Omental fat pad (tissue), 4 donors: ENCODE results near the gene MYDGF. TPM values are rescaled to one million over a fixed set of nuclear protein-coding genes. Genes with fewer than 3 reads are reported as not detected.

Experiments
- ATAC-seq: fragments of 150-250 bp; one replicate; pipeline ENCODE4 v1.9.1; 2016; ENCODE audit warnings: mild to moderate bottlenecking, moderate library complexity; ENCODE audit not compliant: low FRiP score
- DNase-seq: peaks from one replicate; pipeline ENCODE4 v3.0.0-alpha.2; 2019; ENCODE audit warnings: low spot score
- total RNA-seq, 4 donors: library from RNA; depleted of rRNA; stranded (reverse); fragments of >200 nt; gene quantifications; one replicate each; pipeline ENCODE4 v1.1.0, GENCODE V29; 2016
- TF ChIP-seq, protein P1 (sequence below), 3 donors: fragments of 450-650 bp; IDR thresholded peaks; one replicate each; pipeline ENCODE4 v1.5.1; 2016 to 2017; ENCODE audit warnings: antibody characterized with exemption in 3 of 3, mild to moderate bottlenecking in 3 of 3, moderate library complexity in 2 of 3

The MYDGF gene
- total RNA-seq, 4 donors from 2014 or later = 25.7 to 59.2 (median 51.6) TPM

DNA sequence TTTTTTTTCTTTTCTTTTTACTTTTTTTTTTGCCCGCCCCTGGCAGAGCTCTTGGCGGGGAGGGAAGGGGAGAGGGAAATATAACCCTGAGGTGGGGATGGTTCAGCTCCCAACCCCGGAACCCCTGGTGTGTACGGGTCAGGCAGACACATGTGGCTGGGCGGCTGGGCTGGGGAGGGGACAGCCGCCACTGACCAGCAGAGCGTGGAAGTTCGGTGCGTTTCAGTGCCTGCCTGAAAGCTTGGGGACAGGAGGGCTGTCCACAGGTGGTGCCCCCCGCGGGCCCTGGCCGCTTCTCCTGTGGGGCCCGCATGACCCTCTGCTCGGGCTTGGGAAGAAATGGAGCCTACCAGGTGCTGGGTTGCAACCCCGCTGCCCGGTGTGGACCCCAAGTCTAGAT lies 5.2 kb upstream of the MYDGF start:
- no peak for DNase-seq
- TF ChIP-seq, protein P1, sequence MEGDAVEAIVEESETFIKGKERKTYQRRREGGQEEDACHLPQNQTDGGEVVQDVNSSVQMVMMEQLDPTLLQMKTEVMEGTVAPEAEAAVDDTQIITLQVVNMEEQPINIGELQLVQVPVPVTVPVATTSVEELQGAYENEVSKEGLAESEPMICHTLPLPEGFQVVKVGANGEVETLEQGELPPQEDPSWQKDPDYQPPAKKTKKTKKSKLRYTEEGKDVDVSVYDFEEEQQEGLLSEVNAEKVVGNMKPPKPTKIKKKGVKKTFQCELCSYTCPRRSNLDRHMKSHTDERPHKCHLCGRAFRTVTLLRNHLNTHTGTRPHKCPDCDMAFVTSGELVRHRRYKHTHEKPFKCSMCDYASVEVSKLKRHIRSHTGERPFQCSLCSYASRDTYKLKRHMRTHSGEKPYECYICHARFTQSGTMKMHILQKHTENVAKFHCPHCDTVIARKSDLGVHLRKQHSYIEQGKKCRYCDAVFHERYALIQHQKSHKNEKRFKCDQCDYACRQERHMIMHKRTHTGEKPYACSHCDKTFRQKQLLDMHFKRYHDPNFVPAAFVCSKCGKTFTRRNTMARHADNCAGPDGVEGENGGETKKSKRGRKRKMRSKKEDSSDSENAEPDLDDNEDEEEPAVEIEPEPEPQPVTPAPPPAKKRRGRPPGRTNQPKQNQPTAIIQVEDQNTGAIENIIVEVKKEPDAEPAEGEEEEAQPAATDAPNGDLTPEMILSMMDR (IDR thresholded peaks at IDR 0.05) = no peak

DNA sequence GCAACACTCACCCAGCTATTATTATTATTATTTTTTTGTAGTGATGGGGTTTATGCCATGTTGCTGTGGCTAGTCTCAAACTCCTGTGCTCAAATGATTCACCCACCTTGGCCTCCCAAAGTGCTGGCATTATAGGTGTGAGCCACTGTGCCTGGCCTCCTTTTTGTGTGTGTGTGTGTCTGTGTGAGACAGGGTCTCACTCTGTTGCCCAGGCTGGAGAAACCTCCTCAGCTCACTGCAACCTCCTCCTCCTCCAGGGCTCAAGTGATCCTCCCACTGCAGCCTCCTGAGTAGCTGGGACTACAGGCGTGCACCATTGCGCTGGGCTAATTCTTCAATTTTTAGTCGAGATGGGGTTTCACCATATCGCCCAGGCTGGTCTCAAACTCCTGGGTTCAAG lies 3.6 kb upstream of the MYDGF start:
- TF ChIP-seq, protein P1 (IDR thresholded peaks at IDR 0.05) = no peak
- no peak for DNase-seq
- no peak for ATAC-seq

More for the DNA sequence above, 5.2 kb upstream of the MYDGF start:
- no peak for ATAC-seq

DNA sequence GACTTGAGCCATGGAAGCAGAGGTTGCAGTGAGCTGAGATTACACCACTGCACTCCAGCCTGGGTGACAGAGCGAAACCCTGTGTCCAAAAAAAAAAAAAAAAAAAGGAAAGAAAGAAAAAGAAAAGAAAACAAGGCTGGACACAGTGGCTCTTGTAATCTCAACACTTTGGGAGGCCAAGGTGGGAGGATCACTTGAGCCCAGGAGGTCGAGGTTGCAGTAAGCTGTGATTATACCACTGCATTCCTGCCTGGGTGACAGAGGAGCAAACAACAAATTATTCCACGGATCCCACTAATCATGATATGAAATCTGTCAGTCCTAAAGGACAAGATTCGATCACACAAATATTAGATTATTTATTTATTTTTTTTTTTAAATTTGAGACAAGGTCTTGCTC lies 3.1 kb upstream of the MYDGF start:
- ATAC-seq = no peak
- TF ChIP-seq, protein P1 (IDR thresholded peaks at IDR 0.05) = no peak
- DNase-seq = no peak

DNA sequence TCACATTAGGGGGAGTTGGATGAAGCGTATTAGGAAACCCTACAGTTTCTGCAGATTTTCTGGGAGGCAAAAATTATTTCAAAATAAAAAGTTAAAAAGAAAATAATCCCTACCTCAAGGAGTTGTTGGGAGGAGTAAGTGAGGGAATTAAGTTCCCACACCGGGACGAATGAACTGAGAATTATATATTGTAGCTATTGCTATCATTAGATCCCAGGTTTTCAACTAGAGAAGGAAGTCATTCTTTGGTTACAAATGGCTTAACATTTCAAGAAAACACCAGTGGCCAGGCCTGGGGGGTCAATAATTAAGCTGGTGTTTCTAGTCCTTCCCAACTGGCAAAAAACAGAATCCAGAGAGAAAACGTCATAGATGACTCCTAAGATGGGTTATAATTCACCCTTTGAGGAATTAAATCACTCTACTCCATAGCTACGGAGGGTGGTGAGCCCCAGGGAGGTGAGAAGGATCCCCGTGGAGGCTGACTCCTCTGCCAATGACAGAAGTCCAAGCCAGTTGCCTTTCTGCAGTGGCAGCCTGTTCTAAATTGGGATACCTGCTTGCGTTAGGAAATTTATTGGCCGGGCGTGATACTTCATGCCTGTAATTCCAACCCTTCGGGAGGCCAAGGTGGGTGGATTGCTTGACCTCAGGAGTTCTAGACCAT lies 1.2 kb upstream of the MYDGF start:
- ATAC-seq (no peak), DNase-seq (no peak)
- TF ChIP-seq, protein P1 (IDR thresholded peaks at IDR 0.05) = no peak

DNA sequence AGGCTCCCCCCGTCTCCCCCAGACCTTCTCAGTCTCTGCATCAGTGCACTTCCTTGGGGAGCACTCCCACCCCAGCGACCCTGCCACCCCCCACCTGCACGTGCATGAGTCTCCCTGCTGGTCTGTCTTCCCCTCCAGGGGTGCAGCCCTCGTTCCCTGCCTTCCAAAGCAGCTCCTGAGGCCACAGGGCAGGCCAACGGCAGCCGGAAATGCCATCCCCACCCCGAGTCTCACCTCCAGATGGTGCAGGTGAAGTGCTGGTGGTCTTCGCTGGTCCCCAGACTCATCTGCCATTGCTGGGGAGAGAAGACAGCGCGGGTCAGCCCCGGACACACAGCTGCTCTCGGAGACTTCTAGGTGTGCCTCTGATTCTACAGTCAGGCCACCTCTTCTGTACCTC lies 5.5 kb downstream of the MYDGF start:
- DNase-seq = no peak
- ATAC-seq = no peak
- TF ChIP-seq, protein P1 (IDR thresholded peaks at IDR 0.05) = no peak

DNA sequence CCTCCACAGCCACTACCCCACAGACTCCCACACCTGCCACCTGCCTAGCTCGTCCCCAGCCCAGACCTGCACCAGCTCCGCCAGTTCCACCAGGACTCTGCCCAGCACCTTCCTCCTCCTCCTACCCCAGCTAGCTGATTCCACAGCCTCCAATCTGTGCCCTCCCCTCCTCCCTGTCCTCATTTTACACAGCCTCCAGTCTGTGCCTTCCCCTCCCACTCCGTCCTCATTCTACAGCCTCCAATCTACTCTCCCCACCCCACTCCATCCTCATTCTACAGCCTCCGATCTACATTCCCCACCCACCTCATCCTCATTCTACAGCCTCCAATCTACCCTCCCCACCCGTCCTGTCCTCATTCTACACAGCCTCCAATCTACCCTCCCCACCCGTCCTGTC lies 7.3 kb downstream of the MYDGF start:
- ATAC-seq (no peak), DNase-seq (no peak)
- TF ChIP-seq, protein P1 (IDR thresholded peaks at IDR 0.05) = no peak

DNA sequence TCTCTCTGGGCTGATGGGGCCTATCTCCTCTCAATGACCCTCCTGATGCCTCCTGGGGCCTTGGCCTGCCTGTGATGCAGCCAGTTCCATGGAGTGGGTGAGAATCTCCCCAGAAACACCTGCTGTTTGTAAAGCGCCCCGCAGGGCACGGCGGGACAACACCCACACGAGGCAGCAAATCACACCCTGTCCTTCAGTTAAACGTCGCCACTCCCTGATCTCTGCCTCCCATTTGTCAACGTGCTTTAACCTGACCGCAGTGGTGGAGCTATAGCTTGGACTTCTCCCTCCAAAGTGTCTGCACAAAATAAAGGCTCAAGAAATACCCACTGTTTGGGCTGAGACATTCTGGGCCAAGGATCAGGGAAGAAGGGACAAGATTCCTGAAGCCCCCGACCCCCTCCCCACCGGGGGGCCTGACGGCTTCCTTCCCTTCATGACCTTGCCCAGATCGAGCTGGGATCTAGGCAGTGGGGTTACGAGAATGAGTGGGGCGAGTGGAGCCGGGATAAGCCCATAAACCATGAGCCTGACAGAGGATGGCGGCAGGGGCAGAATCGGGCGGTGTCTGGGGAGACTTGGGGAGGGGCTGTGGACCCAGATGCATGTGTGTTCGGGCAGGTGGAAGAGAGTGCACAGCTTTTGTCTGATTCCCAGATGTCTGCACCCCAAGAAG lies 8.0 kb downstream of the MYDGF start:
- no peak for ATAC-seq
- DNase-seq = no peak
- TF ChIP-seq, protein P1 (IDR thresholded peaks at IDR 0.05) = no peak
